Epithelial cell of esophagus (primary cell): ENCODE measurements around the gene CCSER2.

ENCODE experiments used
- DNase-seq: peaks from one replicate; pipeline ENCODE4 v3.0.0; 2010; ENCODE audit warnings: low read depth
- H3K4me3 ChIP-seq: 2 replicates; pipeline ENCODE4 v1.5.1; 2011; ENCODE audit warnings: mild to moderate bottlenecking, low read length, control low read depth
- CTCF ChIP-seq: IDR thresholded peaks from 2 replicates; pipeline ENCODE4 v1.5.1; 2011; ENCODE audit warnings: low read depth, mild to moderate bottlenecking, low read length, control low read depth, inconsistent platforms; ENCODE audit not compliant: insufficient read depth; ENCODE audit errors: missing control alignments

CCSER2 gene

DNA sequence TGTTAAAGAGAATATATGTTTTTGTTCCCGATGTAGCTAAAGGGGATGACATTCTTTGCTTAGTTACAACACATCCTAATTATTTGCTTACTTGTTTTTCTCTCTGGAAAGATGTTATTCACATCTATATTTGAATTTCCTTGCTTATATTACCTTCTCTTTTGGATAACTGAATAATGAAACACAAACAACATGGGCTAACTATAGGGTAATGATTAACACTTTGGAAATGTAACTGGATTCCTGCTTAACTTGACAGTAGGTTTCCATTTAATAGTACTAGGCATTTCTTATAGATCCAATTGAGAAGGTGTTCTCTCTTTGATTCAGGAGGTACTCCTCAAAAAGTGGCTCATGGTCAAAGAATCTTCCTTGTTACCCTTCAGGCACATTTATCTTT, 141.1 kb downstream of the CCSER2 start:
- DNase-seq: no peak
- no peak for TF ChIP-seq CTCF
- no peak overlapping the region for H3K4me3 ChIP-seq

- no peak overlapping the region for H3K4me3 ChIP-seq
- no peak for TF ChIP-seq CTCF
- no peak for DNase-seq
Observed at GRCh38 chr10:84473136-84473535, 144.7 kb downstream of the CCSER2 start.

- TF ChIP-seq CTCF: no peak
Observed at GRCh38 chr10:84477398-84478128, 149.2 kb downstream of the CCSER2 start.

GRCh38 chr10:84478151-84478550, 149.8 kb downstream of the CCSER2 start:
- peak; percentile 71 for DNase-seq
- H3K4me3 ChIP-seq: no peak overlapping the region
- no peak for TF ChIP-seq CTCF

More at GRCh38 chr10:84477398-84478128, 149.2 kb downstream of the CCSER2 start:
- H3K4me3 ChIP-seq: no peak overlapping the region
- no peak for DNase-seq

GRCh38 chr10:84478679-84479078, 150.3 kb downstream of the CCSER2 start:
- no peak for TF ChIP-seq CTCF
- H3K4me3 ChIP-seq: no peak overlapping the region
- DNase-seq: no peak

DNA sequence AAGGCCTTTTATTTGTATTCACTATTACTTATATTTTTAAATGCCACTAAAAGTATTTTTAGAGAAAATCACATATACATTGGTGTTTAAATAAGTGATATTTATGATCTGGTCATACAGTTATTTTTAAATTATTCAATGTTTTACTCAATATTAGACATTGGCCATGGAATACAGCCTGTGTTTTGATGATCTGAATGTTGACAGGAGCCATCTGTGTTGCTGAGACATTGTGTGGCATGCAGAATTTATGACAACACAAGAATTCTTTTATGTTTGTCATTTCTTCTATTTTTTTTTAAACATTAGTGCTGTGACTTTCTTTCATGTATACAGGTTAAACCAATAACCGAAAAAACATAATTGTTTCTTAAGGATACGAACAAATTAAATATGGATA, 156.2 kb downstream of the CCSER2 start:
- TF ChIP-seq CTCF: no peak
- DNase-seq: no peak
- H3K4me3 ChIP-seq: no peak overlapping the region

GRCh38 chr10:84493361-84493760, 165.0 kb downstream of the CCSER2 start:
- no peak for TF ChIP-seq CTCF
- DNase-seq: peak; percentile 30

More at GRCh38 chr10:84493361-84493760, 165.0 kb downstream of the CCSER2 start:
- no peak overlapping the region for H3K4me3 ChIP-seq
